ENCODE data around the gene CPEB4.

Gene CPEB4

GRCh38 chr5:173920866-173921555 is 32.9 kb downstream of the CPEB4 start:
- Histone ChIP-seq H3K9me3 (no peaks in the 10 kb centered on the region), H3K27me3 (no peaks in the 10 kb centered on the region), H3K36me3 (peaks cover 8% of the 10 kb centered on the region), H3K4me3 (ENCODE audit: low read depth in 1 of 2, low read length in 1 of 2) (no peak overlapping the region), H3K27ac (peak overlapping the region; percentile 84), H3K4me1 (ENCODE audit: control insufficient read depth in 1 of 2, insufficient read depth in 1 of 2, low read depth in 1 of 2, low read length in 1 of 2) (peaks cover 84 to 95% of the 10 kb centered on the region in 2 experiments)
- no peak for TF ChIP-seq CTCF (IDR thresholded peaks at IDR 0.05)

GRCh38 chr5:173922527-173922926 is 34.4 kb downstream of the CPEB4 start:
- H3K36me3 ChIP-seq: peaks cover 12% of the 10 kb centered on the region
- H3K9me3 ChIP-seq: no peaks in the 10 kb centered on the region
- H3K4me3 ChIP-seq (ENCODE audit: low read depth in 1 of 2, low read length in 1 of 2): no peak overlapping the region
- no peak for TF ChIP-seq CTCF (IDR thresholded peaks at IDR 0.05)
- H3K4me1 ChIP-seq (ENCODE audit: control insufficient read depth in 1 of 2, insufficient read depth in 1 of 2, low read depth in 1 of 2, low read length in 1 of 2): peaks cover 69 to 81% of the 10 kb centered on the region in 2 experiments
- H3K27ac ChIP-seq: peak overlapping the region; percentile 84
- no peaks in the 10 kb centered on the region for H3K27me3 ChIP-seq

GRCh38 chr5:173923218-173924095 is 35.3 kb downstream of the CPEB4 start:
- H3K27me3 ChIP-seq: no peaks in the 10 kb centered on the region
- no peak overlapping the region for H3K4me3 ChIP-seq (ENCODE audit: low read depth in 1 of 2, low read length in 1 of 2)
- peaks cover 13% of the 10 kb centered on the region for H3K36me3 ChIP-seq
- no peak for TF ChIP-seq CTCF (IDR thresholded peaks at IDR 0.05)
- peak overlapping the region; percentile 45 for H3K27ac ChIP-seq
- H3K4me1 ChIP-seq (ENCODE audit: control insufficient read depth in 1 of 2, insufficient read depth in 1 of 2, low read depth in 1 of 2, low read length in 1 of 2): peaks cover 64 to 78% of the 10 kb centered on the region in 2 experiments
- no peaks in the 10 kb centered on the region for H3K9me3 ChIP-seq

GRCh38 chr5:173924899-173925298 is 36.8 kb downstream of the CPEB4 start:
- peak overlapping the region; percentile 66 for H3K27ac ChIP-seq

More at GRCh38 chr5:173924899-173925298, 36.8 kb downstream of the CPEB4 start:
- no peaks in the 10 kb centered on the region for H3K27me3 ChIP-seq
- H3K36me3 ChIP-seq: peaks cover 13% of the 10 kb centered on the region
- no peak for TF ChIP-seq CTCF (IDR thresholded peaks at IDR 0.05)
- peaks cover 64 to 78% of the 10 kb centered on the region in 2 experiments for H3K4me1 ChIP-seq (ENCODE audit: control insufficient read depth in 1 of 2, insufficient read depth in 1 of 2, low read depth in 1 of 2, low read length in 1 of 2)
- H3K9me3 ChIP-seq: no peaks in the 10 kb centered on the region
- no peak overlapping the region for H3K4me3 ChIP-seq (ENCODE audit: low read depth in 1 of 2, low read length in 1 of 2)
